DMS 273 (cell line): Measurements from ENCODE around the gene DEFB129.
A peak's percentile ranks its signal among the peaks of the same experiment; 100 is the strongest.
"Not testable (repeated sequence)": the region's sequence is repeated elsewhere in the genome, so short reads cannot be mapped to it uniquely, and the experiment has no call there.

ENCODE experiments used
- DNase-seq: peaks from one replicate; lab custom pipeline; 2025; ENCODE audit not compliant: unreplicated experiment; lab: John Stamatoyannopoulos, UW

The DEFB129 gene, protein sequence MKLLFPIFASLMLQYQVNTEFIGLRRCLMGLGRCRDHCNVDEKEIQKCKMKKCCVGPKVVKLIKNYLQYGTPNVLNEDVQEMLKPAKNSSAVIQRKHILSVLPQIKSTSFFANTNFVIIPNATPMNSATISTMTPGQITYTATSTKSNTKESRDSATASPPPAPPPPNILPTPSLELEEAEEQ

DNA sequence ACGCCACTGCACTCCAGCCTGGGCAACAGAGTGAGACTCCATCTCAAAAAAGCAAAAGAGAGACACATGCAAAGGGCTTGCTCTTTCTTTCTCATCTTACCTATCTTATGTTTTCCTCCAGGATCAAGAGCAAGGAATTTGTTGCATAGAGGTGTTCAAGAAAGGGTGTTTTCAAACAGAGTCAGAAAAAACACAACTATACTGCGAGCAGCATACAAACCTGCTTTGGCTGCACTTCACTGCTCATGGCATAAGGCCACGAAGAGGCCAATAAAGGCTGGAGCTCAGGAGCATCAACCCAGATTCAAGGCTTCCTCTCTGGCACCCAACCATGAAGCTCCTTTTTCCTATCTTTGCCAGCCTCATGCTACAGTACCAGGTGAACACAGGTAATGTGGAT lies at the start of gene DEFB129:
DEFB129 (plus strand) TSS at position 301 of the 400 bp plus-strand sequence; CDS start at position 332, 31 bp downstream.
- no peak for DNase-seq

DNA sequence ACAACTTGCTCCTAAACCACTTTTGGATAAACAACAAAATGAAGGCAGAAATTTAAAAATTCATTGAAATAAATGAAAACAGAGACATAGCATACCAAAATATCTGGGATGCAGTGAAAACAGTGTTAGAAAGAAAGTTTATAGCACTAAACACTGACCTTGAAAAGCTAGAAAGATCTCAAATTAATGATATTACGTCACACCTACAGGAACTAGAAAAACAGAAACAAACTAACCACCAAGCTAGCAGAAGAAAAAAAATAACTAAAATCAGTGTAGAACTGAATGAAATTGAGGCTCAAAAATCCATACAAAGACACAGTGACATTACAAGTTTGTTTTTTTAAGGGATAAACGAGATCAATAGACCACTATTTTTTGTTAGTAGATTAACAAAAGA lies 42.8 kb upstream of the DEFB129 start:
- no peak for DNase-seq

DNA sequence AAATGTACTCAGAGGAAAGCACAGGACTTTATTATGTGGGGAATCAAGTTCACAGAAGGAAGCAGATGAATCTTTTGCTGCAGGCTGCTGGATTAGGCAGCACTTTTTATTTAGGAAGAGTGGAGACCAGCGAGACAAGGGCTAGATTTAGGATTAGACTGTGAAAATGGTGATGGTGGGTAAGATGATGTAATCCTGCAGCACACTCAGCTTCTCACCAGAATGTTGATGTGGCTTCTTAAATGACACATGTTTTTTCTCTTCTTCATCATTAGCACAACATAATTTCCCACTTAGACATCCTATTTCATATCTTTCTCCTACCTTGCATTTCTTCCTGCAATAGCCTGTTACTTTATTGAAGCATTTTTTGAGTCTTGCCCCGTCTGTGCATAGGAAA lies 39.3 kb upstream of the DEFB129 start:
- DNase-seq = no peak

GRCh38 chr20:189611-190010 lies 37.4 kb upstream of the DEFB129 start, which contains the start of gene DEFB128:
Gene DEFB128 (minus strand): TSS chr20:189711. CDS start chr20:189623, 88 bp downstream.
- DNase-seq = no peak

DNA sequence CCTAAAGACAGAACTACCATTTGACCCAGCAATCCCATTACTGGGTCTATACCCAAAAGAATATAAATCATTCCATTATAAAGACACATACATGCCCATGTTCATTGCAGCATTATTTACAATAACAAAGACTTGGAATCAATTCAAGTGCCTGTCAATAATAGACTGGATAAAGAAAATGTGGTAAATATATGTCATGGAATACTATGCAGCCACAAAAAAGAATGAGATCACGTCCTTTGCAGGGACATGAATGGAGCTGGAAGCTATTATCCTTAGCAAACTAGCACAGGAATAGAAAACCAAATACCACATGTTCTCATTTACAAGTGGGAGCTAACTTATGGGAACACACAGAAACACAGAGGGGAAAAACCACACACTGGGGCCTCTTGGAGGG lies 28.8 kb upstream of the DEFB129 start:
- DNase-seq = no peak

DNA sequence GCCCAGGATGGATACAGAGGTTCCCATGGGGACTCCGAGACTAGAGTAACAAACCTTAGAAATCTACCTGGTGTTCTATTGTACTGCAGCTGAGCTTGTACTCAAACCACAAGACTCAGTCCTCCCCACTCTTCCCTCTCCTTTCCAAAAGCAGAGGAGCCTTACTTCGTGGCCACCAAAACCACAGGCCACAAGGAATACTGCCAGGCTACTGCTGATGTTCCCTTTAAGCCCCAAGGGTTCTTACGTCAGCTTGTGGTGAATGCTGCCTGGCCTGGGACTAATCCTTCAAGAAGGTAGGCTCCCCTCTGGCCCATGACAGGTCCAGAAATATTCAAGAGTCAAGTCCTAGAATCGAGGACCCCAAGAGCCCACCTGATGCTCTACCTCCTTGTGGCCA lies 27.1 kb upstream of the DEFB129 start:
- DNase-seq = no peak

DNA sequence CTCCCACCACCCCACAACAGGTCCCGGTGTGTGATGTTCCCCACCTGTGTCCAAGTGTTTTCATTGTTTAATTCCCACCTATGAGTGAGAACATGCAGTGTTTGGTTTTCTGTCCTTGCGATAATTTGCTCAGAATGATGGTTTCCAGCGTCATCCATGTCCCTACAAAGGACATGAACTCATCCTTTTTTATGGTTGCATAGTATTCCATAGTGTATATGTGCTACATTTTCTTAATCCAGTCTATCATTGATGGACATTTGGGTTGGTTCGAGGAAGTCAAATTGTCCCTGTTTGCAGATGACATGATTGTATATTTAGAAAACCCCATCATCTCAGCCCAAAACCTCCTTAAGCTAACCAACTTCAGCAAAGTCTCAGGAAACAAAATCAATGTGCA lies 23.4 kb upstream of the DEFB129 start:
- DNase-seq = not testable (repeated sequence)

GRCh38 chr20:208942-209566 lies 18.0 kb upstream of the DEFB129 start:
- peak; percentile 64 for DNase-seq

DNA sequence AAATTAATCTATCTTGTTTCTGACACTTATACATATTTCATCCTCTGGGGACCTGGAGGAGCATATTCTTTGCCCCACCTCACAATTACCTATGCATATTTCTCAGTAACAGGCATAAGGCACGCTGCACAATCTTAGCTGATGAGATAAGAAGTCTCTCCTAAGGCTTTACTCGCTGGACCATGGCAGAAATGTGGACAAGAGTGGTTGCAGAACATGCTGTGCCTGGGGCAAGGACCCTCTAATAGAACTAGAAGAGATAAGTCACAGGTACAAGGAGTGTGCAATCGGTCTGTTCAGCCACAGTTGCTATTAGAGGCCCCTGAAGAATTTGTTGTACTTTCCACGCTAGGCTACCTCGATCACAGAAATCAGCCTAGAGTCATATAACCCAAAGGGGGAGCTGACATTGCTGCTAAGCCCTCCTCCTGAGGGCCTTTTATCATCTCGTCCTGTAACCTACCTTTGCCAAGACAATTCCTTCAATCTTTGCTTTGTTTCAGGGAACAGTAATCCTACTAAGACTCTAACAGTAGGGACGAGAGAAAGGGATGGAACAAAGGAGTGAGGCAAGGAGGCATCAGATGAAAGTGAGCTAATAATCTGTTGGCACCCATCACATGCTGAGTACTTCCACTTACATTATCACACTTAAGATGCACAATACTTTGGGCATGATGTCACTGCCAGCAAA lies 16.1 kb upstream of the DEFB129 start:
- DNase-seq = no peak

DNA sequence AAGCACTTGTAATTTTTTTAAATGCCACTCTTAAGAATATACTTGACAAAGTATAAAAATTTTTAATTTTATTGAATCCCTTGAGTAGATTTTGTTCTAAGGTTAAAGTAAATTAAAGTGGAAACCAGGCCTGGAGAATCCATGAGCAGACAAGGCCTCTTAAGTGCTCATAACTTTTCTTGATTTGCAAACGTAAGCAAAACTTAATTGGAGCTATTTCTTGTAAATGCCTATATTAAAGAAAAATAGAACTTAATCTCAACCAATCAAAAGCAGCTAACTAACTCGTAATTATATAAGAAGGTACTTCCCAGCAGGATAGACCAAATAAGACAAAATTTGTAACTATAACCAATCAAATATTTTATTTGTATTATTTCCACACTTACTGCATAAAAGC lies 12.7 kb upstream of the DEFB129 start:
- no peak for DNase-seq

GRCh38 chr20:215796-216195 lies 11.3 kb upstream of the DEFB129 start:
- DNase-seq = no peak

- no peak for DNase-seq
These were observed 9.8 kb upstream of the DEFB129 start for GRCh38 chr20:217266-217665.

- peak; percentile 73 for DNase-seq
These were observed 7.6 kb upstream of the DEFB129 start for GRCh38 chr20:219290-220115.

GRCh38 chr20:221258-221830 lies 5.7 kb upstream of the DEFB129 start:
- DNase-seq = no peak

GRCh38 chr20:225879-226278 lies 1.2 kb upstream of the DEFB129 start:
- DNase-seq = not testable (repeated sequence)

DNA sequence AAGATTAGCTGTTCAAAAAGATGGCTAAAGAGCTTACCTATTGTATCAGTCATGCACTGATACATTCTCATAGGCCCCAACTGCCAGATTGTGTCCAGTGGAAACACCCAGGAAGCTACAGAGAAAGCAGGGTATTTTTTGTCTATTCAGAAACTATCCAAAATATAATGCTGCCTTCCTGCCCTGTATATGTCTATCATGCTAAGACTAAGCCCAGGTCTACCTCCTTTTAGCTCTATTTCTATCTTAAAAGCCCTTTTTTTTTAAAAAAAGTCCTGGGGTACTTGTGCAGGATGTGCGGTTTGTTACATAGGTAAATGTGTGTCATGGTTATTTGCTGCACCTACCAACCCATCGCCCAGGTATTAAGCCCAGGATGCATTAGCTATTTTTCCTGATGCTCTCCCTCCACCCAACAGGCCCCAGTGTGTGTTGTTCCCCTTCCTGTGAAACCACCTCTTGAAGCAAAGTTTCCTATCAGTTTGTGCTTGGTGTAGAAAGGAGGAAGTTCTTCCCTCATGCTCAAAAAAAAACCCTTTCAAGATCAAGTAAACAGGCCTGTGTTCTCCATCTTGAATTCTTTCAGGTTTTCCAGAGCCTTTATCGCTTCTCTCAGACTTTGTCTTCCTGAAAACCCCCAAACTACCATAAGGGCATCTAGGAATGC lies 514 bp downstream of the DEFB129 start:
- no peak for DNase-seq

GRCh38 chr20:235891-236290 lies 8.8 kb downstream of the DEFB129 start:
- peak; percentile 58 for DNase-seq

- no peak for DNase-seq
These were observed 10.4 kb downstream of the DEFB129 start for GRCh38 chr20:237489-237888.

DNA sequence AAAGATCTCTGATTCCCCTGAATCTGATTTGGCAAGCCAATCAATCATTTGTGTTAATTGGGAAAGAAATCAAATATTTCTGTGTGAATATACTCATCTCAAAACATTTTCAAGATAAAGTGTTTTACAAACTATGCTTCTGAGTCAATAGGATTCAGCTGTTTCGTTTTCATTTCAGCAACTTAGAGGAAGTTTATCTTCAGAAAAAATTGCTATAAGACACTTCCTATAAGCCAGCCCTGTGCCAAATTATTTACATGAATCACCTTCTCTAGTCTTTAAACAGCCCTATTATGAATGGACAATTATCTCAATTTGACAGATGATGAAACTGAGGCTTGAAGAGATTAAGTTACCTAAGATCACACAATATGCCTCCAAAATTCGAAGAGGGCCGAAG lies 10.9 kb downstream of the DEFB129 start:
- DNase-seq = no peak

DNA sequence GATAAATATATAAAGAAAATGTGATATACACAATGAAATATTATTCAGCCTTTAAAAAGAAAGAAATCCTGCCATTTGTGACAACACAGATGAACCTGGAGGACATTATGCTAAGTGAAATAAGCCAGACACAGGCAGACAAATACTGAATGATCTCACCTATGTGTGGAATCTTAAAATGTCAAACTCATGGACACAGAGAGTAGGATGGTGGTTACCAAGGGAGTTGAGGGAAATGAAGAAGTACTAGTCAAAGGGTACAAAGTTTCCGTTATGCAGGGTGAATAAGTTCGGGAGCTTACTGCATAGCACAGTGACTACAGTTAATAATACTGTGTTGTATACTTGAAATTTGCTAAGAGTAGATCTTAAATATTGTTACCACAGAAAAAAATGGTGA lies 15.8 kb downstream of the DEFB129 start:
- no peak for DNase-seq

GRCh38 chr20:251354-251753 lies 24.3 kb downstream of the DEFB129 start:
- no peak for DNase-seq
